NCI-H82 (cell line): ENCODE measurements around the gene PPP6R1.
A peak's percentile ranks its signal among the peaks of the same experiment; 100 is the strongest.

Experiments
- DNase-seq: peaks from one replicate; lab custom pipeline; 2025; lab: John Stamatoyannopoulos, UW

The PPP6R1 gene, protein sequence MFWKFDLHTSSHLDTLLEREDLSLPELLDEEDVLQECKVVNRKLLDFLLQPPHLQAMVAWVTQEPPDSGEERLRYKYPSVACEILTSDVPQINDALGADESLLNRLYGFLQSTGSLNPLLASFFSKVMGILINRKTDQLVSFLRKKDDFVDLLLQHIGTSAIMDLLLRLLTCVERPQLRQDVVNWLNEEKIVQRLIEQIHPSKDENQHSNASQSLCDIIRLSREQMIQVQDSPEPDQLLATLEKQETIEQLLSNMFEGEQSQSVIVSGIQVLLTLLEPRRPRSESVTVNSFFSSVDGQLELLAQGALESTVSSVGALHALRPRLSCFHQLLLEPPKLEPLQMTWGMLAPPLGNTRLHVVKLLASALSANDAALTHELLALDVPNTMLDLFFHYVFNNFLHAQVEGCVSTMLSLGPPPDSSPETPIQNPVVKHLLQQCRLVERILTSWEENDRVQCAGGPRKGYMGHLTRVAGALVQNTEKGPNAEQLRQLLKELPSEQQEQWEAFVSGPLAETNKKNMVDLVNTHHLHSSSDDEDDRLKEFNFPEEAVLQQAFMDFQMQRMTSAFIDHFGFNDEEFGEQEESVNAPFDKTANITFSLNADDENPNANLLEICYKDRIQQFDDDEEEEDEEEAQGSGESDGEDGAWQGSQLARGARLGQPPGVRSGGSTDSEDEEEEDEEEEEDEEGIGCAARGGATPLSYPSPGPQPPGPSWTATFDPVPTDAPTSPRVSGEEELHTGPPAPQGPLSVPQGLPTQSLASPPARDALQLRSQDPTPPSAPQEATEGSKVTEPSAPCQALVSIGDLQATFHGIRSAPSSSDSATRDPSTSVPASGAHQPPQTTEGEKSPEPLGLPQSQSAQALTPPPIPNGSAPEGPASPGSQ

DNA sequence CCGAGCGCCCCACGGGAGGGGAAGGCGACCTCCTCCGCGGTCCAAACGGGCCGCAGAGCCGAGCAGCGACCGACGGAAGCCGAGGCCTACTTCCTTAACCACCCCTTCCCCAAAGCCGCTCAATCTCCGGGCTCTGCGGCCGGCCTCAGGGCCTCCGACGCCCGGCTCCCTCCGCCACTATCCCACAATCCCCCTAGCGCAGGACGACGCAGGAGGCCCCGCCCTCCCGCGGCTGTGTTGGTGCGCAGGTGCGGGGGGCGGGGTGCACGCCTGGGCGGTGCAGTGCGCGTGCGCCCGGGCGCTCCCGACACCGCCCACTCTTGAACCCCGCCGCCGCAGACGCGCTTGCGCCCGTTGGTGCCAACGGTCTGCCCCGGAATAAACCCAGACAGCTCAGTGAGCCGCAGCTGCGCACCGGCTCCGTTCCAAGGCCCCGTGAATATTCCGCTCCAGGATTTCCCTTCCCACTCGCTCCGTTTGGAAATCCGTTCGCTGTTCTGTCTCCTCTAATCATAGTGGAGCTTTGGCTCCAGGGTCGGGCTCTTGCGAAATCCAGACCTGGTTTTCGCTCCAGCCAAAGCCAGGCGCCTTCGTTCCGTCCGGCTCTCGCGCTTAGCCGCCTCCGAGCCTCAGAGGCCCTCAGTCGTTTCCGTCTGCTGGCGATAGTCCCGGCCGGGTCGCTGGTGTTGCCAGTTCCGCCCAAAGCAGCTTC, at the start of gene PPP6R1:
PPP6R1 (minus strand) TSS at position 190 of the 712 bp plus-strand sequence. CDS start 11,914 bp downstream, outside the sequence.
- peak; percentile 99 for DNase-seq

DNA sequence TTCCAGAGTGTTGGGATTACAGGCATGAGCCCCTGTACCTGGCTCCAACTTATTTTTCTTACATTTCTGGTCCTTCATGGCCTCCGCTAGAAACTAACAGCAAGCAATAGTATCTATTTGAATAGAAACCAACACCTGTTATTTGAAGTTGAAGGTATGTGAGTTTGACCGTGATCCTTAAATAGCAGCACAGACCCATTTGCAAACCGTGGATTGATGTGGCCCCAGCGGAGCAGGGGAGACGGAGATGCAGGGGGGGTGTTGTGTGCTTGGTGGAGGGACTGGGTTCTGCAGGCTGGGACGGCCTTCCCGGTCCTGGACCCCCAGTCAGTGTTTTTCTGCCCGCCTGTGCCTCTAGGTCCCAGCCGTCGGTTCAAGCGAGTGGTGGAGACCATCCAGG, 49.5 kb upstream of the PPP6R1 start:
- no peak for DNase-seq

DNA sequence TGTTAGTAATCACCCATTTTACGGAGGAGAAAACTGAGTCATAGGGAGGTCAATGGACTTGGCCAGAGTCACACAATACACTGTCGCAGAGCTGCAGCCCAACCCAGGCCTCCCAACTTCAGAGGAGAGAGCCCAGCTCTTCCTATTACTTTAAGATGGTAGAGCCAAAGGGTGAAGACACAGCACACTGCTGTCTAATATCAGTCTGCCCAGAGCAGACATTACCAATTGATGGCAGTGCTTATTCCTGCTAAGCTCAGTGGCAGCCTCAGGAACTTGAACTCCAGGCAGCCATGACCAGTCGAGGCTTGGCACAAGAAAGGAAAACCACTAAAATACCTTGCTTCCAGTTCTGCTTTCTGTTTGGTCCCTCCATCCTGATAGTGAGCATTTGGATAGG, 47.9 kb upstream of the PPP6R1 start:
- no peak for DNase-seq

DNA sequence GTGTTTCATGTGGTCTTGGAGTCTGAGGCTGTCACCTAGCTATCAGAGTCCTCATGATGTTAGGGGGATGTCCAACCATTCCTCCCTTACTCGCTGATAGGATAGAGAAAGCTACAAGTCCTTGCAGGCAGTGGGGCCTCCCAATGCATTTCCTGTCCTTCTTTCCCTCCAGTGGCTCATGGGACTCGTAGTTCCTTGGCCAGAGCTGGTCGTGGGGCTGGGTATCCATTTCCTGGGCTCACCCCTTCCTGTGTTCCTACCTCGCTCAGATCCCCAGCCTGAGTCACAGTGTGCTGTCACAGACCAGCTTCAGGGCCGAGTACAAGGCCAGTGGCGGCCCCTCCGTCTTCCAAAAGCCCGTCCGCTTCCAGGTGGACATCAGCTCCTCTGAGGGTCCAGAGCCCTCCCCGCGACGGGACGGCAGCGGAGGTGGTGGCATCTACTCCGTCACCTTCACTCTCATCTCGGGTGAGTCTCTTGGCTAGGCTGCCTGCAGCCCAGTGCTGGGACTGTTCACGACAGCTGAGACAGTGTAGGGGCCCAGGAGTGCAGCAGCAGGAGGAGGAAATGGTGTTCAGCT, 47.3 kb upstream of the PPP6R1 start:
- no peak for DNase-seq

DNA sequence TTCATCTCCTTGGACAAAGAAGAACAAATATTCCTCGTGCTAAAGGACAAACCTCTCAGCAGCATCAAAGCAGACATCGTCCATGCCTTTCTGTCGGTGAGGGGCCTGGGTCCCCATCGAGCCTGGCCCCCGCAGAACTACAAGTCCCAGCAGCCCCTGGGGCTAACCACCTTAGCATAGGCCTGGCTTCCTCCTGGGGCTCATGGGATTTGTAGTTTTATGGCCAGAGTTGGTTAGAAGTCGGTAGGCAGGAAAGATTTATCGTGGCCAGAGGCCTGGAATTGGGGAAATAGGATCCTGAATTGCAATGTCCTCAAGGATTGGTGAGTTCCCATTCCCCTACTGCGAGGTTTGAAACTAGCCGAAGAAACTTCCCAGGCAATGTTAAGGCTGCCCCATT, 46.7 kb upstream of the PPP6R1 start:
- DNase-seq, result peak; percentile 83

- DNase-seq, result no peak
Observed at GRCh38 chr19:55304980-55305379, 46.2 kb upstream of the PPP6R1 start.

- DNase-seq, result peak; percentile 86
Observed at GRCh38 chr19:55304279-55304978, 45.6 kb upstream of the PPP6R1 start.

DNA sequence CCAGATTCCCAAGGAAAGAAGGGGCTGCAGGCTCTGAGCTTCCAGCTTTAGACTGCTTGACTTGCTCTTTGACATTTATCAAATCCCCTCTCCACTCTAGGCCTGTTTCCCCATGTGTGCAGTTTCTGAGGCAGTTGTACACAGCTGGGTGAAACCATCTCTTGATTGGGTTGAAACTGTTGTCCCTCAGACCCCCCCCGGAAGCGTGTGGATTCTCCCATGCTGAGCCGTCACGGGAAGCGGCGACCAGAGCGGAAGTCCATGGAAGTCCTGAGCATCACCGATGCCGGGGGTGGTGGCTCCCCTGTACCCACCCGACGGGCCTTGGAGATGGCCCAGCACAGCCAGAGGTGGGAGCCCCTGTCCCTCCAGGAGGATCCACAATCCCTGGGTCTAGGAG, 44.7 kb upstream of the PPP6R1 start:
- no peak for DNase-seq

DNA sequence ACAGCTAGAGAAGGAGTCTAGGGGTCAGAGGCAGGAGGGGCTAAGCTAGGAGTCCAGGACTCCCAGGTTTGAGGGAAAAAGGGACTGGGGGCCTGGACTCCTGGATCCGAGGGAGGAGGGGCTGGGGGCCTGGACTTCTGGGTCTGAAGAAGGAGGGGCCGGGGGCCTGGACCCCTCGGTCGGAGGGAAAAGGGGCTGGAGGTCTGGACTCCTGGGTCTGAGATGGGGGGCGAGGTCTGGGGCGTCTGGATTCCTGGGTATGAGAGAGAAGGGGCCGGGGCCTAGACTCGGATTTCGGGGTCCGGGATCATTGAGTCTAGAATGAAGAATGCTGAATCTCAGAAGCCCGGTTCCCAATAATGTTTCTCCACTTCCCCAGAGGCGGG, 43.5 kb upstream of the PPP6R1 start:
- no peak for DNase-seq

DNA sequence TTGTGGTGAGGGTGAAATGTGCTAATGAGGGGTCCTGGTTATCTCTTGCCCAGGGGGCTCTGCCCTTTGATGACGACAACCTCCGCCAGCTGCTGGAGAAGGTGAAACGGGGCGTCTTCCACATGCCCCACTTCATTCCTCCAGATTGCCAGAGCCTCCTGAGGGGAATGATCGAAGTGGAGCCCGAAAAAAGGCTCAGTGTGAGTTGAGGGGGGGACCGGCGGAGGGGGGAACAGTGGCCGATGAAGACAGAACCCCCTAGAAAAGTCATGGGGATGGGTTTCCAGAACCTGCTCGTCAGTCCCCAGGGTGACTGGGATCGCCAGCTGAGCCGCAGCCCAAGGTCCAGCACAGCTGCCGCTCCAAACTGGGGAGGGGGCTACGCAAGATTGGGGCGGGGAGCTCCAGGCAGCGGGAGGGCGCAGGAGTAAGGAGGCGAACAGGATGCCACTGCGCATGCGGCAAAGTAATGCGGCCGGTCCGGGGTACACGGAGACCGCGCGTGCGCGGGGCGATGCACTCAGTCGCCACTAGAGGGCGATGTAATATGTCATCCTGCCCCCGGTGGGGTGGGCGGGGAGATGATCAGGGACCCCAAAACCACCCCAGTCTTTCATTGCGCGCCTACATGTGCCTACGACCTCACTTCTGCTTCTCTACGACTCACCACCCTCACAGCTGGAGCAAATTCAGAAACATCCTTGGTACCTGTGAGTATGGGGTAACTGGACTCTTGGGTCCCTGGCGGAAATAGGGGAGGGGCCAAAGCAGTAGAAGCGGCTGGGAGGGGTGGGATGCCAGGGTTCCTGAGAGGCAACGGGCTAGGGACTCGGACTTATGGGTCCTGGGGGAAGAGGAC, 42.9 kb upstream of the PPP6R1 start:
- peak; percentile 86 for DNase-seq

DNA sequence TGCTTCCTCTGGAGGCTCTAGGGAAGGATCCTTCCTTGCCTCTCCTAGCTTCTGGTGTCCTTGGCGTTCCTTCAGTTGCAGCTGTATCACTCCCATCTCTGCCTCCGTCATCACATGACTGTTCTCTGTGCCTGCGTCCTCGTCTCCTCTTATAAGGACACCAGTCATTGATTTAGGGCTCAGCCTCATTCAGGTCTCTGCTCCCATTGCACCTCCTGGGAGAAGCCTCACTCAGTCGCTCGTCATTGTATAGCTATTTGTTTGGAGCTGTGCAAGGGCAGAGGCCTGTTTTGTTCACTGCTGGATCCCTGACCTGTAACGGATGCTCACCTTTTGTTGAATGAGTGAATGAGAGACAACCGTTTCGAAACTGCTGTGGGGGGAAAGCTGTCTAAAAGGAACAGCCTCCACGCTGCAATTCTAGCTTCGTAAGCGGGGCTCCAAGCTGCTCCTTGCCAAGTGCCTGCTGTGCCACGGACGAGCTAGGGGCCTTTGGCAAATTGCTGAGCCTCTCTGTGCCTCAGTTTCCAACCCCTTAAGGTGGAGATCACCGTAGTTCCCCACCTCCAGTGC, 42.2 kb upstream of the PPP6R1 start:
- no peak for DNase-seq

- DNase-seq, result no peak
Observed at GRCh38 chr19:55299991-55300390, 41.2 kb upstream of the PPP6R1 start.

DNA sequence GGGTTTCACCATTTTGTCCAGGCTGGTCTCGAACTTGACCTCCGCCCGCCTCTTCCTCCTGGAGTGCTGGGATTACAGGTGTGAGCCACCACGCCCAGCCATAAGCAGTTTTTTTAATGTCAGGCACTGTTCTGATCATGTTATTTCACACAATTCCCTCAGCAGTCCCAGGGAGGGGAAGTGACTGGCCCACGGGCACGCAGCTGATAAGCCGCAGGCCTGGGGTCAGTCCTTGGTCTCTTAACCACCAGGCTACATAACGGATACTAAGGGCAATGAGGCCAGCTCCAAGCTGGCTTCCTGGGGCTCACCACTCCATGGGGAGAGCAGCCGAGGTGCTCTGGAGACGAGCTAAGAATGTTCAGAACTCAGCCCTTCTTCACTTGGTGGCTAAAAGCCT, 38.5 kb upstream of the PPP6R1 start:
- DNase-seq, result no peak

DNA sequence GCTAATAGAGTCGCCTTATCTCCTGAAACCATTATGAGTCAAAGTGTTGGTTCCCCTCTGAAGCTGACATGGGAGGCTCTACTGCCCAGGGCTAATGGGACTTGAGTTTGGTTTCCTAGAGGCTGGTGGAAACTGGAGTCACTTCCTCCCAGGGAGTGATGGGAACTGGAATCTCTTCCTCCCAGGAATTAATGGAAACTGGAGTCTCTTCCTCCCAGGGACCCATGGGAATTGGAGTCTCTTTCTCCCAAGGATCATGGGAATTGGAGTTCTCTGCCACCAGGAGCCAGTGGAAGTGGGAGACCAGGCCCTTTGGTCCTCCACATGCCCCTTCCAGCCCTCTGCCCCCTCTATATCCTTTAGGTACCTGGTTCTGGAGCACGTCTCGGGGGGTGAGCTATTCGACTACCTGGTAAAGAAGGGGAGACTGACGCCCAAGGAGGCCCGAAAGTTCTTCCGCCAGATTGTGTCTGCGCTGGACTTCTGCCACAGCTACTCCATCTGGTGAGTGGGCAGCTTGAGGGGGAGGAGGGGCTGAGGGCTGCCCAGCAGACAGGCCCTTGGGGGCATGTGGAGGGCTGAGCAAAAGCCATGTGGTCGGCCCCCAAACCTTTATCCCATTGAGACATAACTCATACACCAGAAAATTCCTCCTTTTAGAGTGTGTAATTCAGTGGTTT, 30.4 kb upstream of the PPP6R1 start:
- DNase-seq, result peak; percentile 65

- no peak for DNase-seq
Observed at GRCh38 chr19:55287361-55288079, 28.7 kb upstream of the PPP6R1 start.

- DNase-seq, result no peak
Observed at GRCh38 chr19:55285229-55285890, 26.5 kb upstream of the PPP6R1 start.

- peak; percentile 31 for DNase-seq
Observed at GRCh38 chr19:55284405-55285058, 25.7 kb upstream of the PPP6R1 start.
